Activated naive CD4-positive, alpha-beta T cell treated with anti-CD3 and anti-CD28 coated beads, Interleukin-2, amount 50 U/mL, for 24 hours (primary cell): ENCODE results near the gene GLCE.

ENCODE experiments used
- H3K27ac Mint-ChIP-seq: one replicate; pipeline ENCODE4 v1.8.0; 2021; ENCODE audit warnings: mild to moderate bottlenecking, mixed read lengths
- H3K27me3 Mint-ChIP-seq: one replicate; pipeline ENCODE4 v1.8.0; 2021; ENCODE audit warnings: mixed read lengths
- H3K36me3 Mint-ChIP-seq: one replicate; pipeline ENCODE4 v1.8.0; 2021; ENCODE audit warnings: mixed read lengths
- H3K4me1 Mint-ChIP-seq: one replicate; pipeline ENCODE4 v1.8.0; 2021; ENCODE audit warnings: mixed read lengths
- H3K4me3 Mint-ChIP-seq: one replicate; pipeline ENCODE4 v1.8.0; 2021; ENCODE audit warnings: mild to moderate bottlenecking, mixed read lengths
- H3K9me3 Mint-ChIP-seq: one replicate; pipeline ENCODE4 v1.8.0; 2021; ENCODE audit warnings: mixed read lengths

Gene GLCE

DNA sequence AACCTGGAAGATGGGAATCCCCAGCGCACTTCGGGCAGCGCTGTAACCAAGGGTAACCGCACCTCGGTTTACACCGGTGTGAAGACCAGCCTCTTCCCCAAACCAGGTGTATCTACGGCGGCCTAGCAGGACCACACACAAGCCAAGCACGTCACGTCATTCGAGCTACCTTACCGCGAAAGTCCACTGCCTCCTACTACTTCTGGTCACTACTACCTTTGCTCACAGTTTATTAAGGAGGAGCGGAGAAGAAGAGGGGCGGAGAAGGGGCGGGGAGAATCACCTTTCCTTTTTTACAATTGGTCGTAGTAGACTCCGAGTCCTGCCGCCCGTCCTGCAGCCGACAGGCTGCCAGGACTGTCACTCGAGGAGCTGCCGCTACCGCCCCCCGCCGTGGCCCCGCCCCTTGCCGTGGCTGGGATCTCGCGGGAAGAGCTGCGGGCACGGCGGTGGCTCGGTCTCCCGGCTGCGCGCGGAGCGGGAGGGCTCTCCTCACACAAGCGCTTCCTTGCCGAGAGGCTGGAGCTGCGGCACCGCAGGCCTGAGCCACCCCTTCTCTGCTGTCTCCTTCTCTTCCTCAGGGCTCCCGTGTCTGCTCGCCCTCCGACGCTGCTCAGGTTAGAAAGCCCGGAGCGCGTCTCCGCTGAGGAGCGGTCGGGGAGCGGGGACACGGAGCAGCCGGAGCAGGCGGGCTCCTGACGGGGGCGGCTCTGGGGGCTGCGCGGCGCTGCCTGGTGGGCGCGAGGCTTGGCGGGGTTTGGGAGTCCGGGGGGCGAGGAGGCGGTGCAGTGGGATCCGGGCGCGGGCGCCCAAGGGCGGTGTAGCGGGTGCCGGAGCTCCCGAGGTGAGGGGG is at the start of gene GLCE:
Gene GLCE (plus strand): TSS at position 495 of the 853 bp plus-strand sequence. CDS start 95,172 bp downstream, outside the sequence.
- Mint-ChIP-seq H3K36me3 (no peaks in the 10 kb centered on the region), H3K4me3 (peak within 1 kb of the TSS; percentile 97), H3K27me3 (peaks cover 2% of the 10 kb centered on the region), H3K9me3 (no peaks in the 10 kb centered on the region), H3K4me1 (peaks cover 24% of the 10 kb centered on the region), H3K27ac (peak within 1 kb of the TSS; percentile 79)

DNA sequence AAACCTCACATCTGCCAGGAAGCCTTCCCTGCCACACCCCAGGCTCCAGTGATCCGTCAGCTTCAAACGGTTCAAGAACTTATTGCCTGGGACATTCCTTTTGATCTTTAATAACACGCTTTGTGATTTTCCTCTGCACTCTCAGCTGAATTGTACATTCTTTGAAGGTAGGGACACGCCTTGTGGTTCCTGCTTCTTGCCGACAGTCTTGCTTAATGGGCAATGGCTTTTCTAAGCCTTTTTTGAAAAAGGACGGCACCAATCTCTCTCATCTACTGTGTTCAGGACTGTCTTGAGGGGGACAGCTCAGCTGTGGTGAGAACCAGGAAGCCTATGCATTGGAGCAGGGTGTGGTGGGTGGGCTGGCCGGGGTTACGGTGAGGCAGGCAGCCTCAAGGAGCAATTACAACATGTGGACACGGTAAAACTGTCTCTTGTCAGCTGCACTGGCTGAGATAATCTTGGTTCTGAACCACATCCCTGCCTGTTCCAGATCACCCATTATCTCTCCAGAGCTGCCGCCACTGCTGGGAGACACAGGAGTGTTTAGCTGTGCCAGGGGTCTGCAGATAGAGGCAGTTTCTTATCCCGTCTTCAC is 46.0 kb upstream of the GLCE start:
- H3K36me3 Mint-ChIP-seq: no peaks in the 10 kb centered on the region
- no peaks in the 10 kb centered on the region for H3K9me3 Mint-ChIP-seq
- no peaks in the 10 kb centered on the region for H3K4me1 Mint-ChIP-seq
- H3K4me3 Mint-ChIP-seq: no peak overlapping the region
- H3K27ac Mint-ChIP-seq: no peak overlapping the region
- H3K27me3 Mint-ChIP-seq: no peaks in the 10 kb centered on the region

DNA sequence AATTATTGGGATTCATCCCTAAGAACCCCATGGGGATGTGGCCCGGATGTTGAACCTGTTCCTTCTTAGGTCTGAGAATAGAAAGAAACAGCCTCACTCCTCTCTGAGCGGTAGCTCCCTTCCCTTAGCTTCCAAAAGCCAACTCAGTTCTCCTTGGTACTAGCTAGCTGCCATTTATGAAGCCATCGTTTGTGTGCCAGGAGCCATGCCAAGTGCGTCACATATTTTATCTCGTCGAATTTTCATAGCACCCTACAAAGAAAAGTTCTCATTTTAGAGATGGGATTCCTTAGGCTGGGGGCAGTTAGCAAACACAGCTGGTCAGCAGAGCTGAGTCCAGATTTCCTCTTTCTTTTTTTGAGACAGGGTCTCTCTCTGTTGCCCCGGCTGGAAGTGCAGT is 45.4 kb upstream of the GLCE start:
- Mint-ChIP-seq H3K4me3 (no peak overlapping the region), H3K27ac (no peak overlapping the region), H3K36me3 (no peaks in the 10 kb centered on the region), H3K4me1 (no peaks in the 10 kb centered on the region), H3K9me3 (no peaks in the 10 kb centered on the region), H3K27me3 (no peaks in the 10 kb centered on the region)

DNA sequence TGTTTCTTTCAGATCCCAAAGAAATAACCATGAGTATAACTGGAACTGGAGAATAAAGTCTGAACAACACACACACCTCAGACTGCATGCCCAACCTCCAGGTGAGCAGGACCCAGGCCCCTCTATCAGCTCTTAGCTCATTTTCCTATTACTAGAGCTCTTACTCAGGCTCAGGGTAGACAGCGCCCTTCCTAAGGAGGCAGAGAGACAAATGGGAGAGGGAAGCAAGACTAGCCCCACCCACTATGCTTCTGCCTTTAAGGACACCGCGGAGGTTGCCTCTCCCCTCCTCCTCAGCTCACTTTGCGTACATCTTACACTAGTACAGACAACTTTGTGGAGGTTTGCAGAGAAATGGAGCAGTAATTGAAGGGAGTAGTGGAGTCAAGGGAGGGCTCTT is 44.0 kb upstream of the GLCE start:
- no peaks in the 10 kb centered on the region for H3K4me1 Mint-ChIP-seq
- H3K9me3 Mint-ChIP-seq: no peaks in the 10 kb centered on the region
- H3K36me3 Mint-ChIP-seq: no peaks in the 10 kb centered on the region
- H3K4me3 Mint-ChIP-seq: no peak overlapping the region
- no peaks in the 10 kb centered on the region for H3K27me3 Mint-ChIP-seq
- no peak overlapping the region for H3K27ac Mint-ChIP-seq

DNA sequence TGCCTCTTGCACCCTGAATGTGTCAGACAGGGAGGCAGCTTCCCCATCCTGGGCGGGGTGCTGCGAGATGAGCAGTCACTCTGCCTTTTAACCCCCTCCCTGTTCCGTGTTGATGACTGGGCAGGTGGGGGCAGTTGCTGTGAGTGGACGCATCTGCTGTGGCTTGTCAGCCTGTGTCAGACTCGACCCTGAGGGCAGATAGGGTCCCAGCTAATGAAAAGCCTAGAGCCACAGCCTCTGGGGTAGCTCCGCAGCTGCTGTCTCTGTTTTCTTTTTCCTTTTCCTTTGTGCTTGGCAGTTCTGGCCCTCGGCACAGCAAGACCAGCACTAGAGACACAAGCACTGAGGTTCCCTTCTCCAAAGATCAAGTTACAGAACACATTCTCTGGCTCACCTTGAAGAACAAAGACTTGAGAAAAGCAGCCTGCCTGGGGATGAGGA is 43.0 kb upstream of the GLCE start:
- Mint-ChIP-seq H3K4me3 (no peak overlapping the region), H3K9me3 (no peaks in the 10 kb centered on the region), H3K4me1 (no peaks in the 10 kb centered on the region), H3K27me3 (no peaks in the 10 kb centered on the region), H3K36me3 (no peaks in the 10 kb centered on the region), H3K27ac (no peak overlapping the region)

DNA sequence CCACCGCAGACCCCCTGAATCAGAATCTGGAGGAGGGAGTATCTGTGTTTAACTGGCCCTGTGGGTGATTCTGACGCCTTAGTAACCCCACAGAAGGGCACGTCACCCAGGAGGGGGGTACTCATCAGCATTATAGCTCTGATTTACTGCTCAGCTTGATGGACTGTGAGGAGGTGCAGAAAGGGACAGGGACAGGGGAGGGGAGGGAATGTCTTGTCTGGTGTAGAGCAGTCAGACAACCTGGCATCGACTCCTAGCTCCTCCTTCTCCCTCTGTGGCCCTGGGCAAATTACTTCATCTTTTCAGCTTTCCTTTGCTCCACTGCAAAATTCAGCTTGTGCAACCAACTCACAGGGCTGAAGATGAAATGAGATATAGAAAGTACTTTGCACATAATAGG is 42.3 kb upstream of the GLCE start:
- no peaks in the 10 kb centered on the region for H3K27me3 Mint-ChIP-seq
- no peaks in the 10 kb centered on the region for H3K9me3 Mint-ChIP-seq
- H3K27ac Mint-ChIP-seq: no peak overlapping the region
- no peaks in the 10 kb centered on the region for H3K4me1 Mint-ChIP-seq
- no peaks in the 10 kb centered on the region for H3K36me3 Mint-ChIP-seq
- no peak overlapping the region for H3K4me3 Mint-ChIP-seq

DNA sequence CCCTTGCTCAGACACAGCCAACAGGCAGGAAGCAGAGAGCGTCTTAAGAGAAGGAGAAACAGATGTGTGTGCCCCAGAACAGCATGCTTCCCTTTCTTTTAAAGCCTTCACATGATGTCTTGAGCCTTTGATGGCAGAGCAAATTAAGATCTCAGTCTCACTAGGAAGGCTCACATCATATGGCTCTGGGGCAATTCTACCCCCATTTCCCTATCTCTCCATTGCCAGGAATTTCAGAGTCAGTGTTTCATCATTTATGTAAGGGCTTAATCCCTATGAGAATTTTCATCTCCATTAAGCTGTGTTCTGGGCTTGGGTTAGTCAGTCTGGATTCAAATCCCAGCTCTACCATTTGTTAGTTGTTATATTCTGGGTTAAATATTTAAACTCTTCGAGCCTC is 41.4 kb upstream of the GLCE start:
- Mint-ChIP-seq H3K27me3 (no peaks in the 10 kb centered on the region), H3K36me3 (no peaks in the 10 kb centered on the region), H3K9me3 (no peaks in the 10 kb centered on the region), H3K4me1 (no peaks in the 10 kb centered on the region), H3K4me3 (no peak overlapping the region), H3K27ac (no peak overlapping the region)

DNA sequence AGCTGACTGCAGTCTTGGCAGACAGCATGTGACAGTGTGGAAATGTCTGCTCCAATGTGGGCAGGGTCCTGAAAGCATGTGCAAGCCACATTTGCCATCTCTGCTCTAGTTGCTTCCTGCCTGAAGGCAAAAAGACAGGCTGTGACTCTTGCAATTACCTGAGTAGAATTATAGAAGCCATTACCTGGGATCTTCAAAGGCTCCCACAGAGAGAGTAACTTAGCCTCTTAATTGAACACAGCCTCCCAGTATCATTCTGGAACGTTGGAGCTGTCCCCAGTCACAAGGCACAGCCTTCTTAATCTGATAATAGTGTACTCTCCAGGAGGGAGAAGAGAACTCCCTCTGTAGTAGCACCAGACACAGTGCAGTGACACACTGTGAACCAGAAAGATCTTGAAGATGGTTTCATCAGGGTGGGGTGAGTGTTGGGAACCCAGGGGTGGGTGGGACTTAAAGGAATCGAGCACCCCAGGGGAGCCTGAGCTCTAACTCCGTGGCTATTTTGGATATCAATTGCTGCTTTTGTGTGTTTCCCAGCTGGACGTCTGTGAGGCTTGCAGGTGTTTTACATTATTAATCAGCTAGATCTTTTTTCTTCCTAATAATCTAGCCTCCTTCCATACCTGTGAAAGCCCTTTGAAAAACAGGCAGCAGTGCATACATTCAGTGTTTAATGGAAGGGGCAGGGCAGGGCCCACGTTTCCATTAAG is 40.6 kb upstream of the GLCE start:
- no peak overlapping the region for H3K4me3 Mint-ChIP-seq
- H3K27me3 Mint-ChIP-seq: no peaks in the 10 kb centered on the region
- H3K27ac Mint-ChIP-seq: no peak overlapping the region
- no peaks in the 10 kb centered on the region for H3K9me3 Mint-ChIP-seq
- no peaks in the 10 kb centered on the region for H3K36me3 Mint-ChIP-seq
- H3K4me1 Mint-ChIP-seq: no peaks in the 10 kb centered on the region

DNA sequence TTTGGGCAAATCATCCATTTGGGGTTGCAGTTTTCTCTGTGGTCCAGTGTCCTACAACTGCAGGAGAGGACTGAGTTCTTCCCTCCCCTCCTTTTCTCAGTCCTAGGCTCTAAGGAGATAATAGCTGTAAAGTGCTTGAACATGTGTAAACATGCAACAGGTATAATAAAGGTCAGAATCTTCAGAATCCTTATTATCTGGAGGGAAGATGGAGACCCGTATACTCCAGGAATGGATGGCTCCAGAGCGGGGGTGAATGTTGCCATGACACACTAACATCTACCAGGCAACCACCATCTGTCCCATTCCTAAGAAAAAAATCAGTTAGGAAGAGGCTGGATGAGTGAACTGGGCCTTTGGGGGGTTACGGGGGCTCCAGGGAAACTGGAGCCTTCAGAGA is 39.7 kb upstream of the GLCE start:
- no peak overlapping the region for H3K4me3 Mint-ChIP-seq
- H3K9me3 Mint-ChIP-seq: no peaks in the 10 kb centered on the region
- no peaks in the 10 kb centered on the region for H3K4me1 Mint-ChIP-seq
- H3K36me3 Mint-ChIP-seq: no peaks in the 10 kb centered on the region
- no peaks in the 10 kb centered on the region for H3K27me3 Mint-ChIP-seq
- H3K27ac Mint-ChIP-seq: no peak overlapping the region

DNA sequence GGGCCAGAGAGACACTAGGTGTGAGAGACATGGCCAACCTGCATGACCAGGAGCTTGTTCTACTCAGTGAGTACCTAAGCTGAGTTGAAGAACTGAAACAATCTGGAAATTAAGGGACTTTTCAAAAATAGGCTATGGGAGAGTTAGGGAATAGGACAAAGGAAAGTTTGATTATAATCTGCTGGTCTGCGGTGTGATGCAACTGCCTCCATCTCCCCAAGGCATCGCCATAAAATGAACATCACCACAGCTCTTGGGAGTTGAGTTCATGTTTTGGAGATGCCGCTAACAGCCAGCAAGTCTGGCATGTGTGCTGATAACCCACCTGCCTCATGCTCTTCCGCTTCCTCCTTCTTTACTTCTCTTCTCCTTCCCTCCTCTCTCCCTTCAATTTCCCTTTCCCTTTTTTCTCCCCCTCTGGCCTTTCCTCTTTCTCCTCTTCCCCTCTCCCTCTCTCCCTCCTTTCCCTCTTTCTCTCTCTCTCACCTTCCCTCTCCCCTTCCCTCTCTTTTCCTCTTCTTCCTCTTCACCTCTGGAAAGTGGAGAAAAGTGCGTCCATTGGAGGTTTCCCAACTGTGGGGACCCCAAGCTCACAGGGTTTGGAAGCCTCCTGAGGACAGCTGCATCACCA is 39.1 kb upstream of the GLCE start:
- Mint-ChIP-seq H3K9me3 (no peaks in the 10 kb centered on the region), H3K27me3 (no peaks in the 10 kb centered on the region), H3K4me3 (no peak overlapping the region), H3K36me3 (no peaks in the 10 kb centered on the region), H3K27ac (no peak overlapping the region), H3K4me1 (no peaks in the 10 kb centered on the region)

DNA sequence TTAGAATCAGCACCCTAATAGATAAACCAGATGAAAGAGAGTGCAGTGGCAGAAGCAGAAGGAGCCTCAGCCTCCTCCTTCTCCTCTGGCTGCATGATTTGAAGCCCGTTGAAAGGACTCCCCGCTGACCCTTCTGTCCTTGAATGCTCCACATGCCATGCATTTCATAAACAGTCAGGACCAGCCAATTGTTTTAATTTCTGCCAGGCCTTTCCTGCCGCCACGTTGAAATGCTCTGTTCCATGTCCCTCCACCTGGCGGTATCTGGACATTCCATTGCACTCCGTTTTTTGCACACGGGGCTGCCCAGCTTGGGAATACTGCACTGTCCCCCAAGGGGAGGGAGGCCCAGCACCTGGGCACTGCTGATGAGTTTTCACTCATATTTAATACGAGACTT is 35.2 kb upstream of the GLCE start:
- no peaks in the 10 kb centered on the region for H3K9me3 Mint-ChIP-seq
- H3K27ac Mint-ChIP-seq: no peak overlapping the region
- H3K4me1 Mint-ChIP-seq: no peaks in the 10 kb centered on the region
- H3K4me3 Mint-ChIP-seq: no peak overlapping the region
- H3K27me3 Mint-ChIP-seq: no peaks in the 10 kb centered on the region
- H3K36me3 Mint-ChIP-seq: no peaks in the 10 kb centered on the region

DNA sequence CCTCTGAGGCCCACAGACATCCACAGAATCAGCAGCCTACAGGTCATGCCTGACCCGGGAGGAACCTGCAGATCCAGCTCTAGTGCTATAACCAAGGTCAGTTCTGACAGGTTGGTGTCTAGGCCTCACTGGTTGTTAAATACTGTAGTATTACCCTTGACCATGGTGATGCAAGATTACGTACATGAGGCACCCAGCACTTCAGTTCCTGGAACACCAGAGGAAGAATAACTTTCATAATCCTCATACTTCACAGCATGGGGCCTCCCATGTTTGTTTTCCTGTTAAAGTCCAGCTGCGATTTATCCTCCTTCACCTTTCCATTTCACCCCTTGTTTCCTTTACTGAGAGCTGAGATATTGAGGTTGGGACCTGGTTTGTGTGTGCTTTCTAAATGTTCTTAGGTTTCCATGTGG is 34.4 kb upstream of the GLCE start:
- Mint-ChIP-seq H3K4me1 (no peaks in the 10 kb centered on the region), H3K36me3 (no peaks in the 10 kb centered on the region), H3K27me3 (no peaks in the 10 kb centered on the region), H3K9me3 (no peaks in the 10 kb centered on the region), H3K27ac (no peak overlapping the region), H3K4me3 (no peak overlapping the region)

DNA sequence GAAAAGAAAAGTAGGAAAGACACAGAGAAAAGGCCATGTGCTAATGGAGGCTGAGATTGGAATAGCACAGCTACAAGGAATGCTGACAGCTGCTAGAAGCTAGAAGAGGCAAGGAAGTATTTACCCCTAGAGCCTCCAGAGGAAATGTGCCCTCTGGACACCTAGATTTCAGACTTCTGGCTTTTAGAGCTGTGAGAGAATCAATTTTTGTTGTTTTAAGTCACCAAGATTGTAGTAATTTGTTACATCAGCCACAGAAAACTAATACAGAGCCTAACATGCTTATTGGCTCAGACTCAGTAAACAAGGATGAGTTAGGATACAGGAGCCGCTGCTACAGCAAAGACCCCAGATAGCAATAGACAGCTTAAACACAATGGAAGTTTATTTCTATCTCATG is 33.1 kb upstream of the GLCE start:
- Mint-ChIP-seq H3K36me3 (no peaks in the 10 kb centered on the region), H3K27ac (no peak overlapping the region), H3K9me3 (no peaks in the 10 kb centered on the region), H3K4me1 (no peaks in the 10 kb centered on the region), H3K27me3 (no peaks in the 10 kb centered on the region), H3K4me3 (no peak overlapping the region)

DNA sequence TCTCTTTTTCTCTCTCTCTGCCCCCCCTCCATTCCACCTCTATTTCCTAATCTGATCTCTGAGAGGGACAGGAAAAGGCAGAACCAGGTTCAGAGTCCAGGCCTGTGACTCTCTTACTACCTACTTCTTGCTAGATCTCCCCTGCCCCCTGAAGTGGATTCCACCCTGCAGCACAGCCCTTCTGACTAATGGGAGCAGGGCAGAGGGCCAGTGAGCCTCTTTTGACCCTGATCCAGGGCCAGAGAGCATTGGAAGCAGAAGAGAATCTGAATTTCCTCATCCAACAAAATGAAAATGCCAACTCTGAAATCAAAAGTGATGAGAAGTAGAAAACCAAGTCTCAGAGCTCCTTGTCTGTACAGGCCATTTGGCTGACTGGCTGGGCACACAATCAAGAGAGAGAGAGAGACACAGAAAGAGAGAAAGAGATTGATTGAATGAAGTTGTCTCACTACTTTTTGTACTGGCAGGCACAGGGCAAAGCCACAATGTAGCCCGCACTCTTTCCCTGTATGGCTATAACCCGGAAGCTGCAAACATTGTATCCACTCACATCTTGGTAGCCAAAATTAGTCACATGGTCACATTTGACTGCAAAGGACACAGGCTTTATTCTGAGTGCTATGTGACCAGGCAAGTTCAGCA is 31.6 kb upstream of the GLCE start:
- Mint-ChIP-seq H3K4me3 (no peak overlapping the region), H3K9me3 (no peaks in the 10 kb centered on the region), H3K36me3 (no peaks in the 10 kb centered on the region), H3K27ac (no peak overlapping the region), H3K27me3 (no peaks in the 10 kb centered on the region), H3K4me1 (no peaks in the 10 kb centered on the region)
